ENCODE data around the gene RBM33.

Gene RBM33

GRCh38 chr7:155807789-155808548 lies 163.5 kb downstream of the RBM33 start:
- TF ChIP-seq CTCF (IDR thresholded peaks at IDR 0.05; ENCODE audit: low read depth, low read length, missing control alignments): no peak
- no peak for DNase-seq (ENCODE audit: low read depth)
- no peak overlapping the region for H3K4me3 ChIP-seq (ENCODE audit: low read depth, low read length)

- no peak for DNase-seq (ENCODE audit: low read depth)
- no peak overlapping the region for H3K4me3 ChIP-seq (ENCODE audit: low read depth, low read length)
- TF ChIP-seq CTCF (IDR thresholded peaks at IDR 0.05; ENCODE audit: low read depth, low read length, missing control alignments): no peak
Observed at GRCh38 chr7:155808549-155809331, 164.3 kb downstream of the RBM33 start.

DNA sequence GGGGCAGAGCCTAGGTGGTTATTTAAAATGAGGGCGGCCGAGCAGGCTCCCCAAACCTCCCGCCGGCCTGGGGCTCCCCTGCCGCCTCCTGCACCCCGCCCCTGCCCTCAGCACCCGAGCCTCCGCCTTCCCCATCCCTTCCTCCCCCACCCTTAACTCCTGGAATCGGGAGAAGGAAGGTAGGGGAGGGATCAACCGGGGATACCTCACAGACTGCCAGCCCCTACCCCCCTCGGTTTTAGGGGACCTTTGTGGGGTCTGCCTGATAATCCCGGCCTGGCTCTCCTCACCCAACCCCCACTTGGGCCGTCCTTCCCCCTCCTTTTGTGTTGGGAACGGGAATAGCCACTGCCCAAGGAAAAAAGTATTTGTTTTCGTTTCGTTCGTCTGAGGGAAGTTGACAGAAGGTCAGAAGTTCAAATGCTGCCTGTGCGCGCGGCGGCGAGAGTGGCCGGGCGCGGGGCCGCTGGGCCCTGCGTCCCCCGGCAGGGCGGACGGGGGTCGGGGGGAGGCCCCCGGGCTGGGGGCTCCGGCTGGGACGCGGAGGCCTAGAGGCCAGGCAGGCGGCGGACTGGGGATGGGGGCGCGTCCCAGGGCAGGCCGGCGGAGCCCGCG lies 165.0 kb downstream of the RBM33 start:
- no peak for TF ChIP-seq CTCF (IDR thresholded peaks at IDR 0.05; ENCODE audit: low read depth, low read length, missing control alignments)
- H3K4me3 ChIP-seq (ENCODE audit: low read depth, low read length): no peak overlapping the region
- DNase-seq (ENCODE audit: low read depth): no peak

GRCh38 chr7:155809947-155810769 lies 165.7 kb downstream of the RBM33 start:
- H3K4me3 ChIP-seq (ENCODE audit: low read depth, low read length): no peak overlapping the region
- no peak for DNase-seq (ENCODE audit: low read depth)
- TF ChIP-seq CTCF (IDR thresholded peaks at IDR 0.05; ENCODE audit: low read depth, low read length, missing control alignments): no peak

GRCh38 chr7:155810770-155811559 lies 166.5 kb downstream of the RBM33 start:
- no peak overlapping the region for H3K4me3 ChIP-seq (ENCODE audit: low read depth, low read length)
- DNase-seq (ENCODE audit: low read depth): no peak
- no peak for TF ChIP-seq CTCF (IDR thresholded peaks at IDR 0.05; ENCODE audit: low read depth, low read length, missing control alignments)

DNA sequence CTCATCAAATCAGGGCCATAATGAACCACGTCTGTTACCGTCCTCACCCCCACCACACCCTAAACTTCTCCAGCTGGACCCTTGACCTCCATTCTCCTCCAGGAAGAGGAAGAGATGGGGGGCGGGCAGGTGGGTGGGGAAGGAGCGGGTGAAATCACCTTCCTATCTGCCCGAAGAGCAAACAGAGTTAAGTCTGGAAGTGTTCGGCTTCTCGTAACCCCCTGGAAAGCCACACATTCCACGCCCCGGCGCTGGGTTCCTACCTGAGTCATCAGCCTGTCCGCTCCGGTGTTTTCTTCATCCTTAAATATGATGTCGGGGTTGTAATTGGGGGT lies 167.1 kb downstream of the RBM33 start:
- H3K4me3 ChIP-seq (ENCODE audit: low read depth, low read length): no peak overlapping the region
- TF ChIP-seq CTCF (IDR thresholded peaks at IDR 0.05; ENCODE audit: low read depth, low read length, missing control alignments): no peak
- no peak for DNase-seq (ENCODE audit: low read depth)

Measured in GM12864 (cell line).